GM19467 (cell line): ENCODE data around the gene FOXD2.
A peak's percentile ranks its signal among the peaks of the same experiment; 100 is the strongest.

Source experiments
- ATAC-seq: cut with Tn5 transposase; IDR thresholded peaks from one replicate; pipeline ENCODE4 v1.9.1; 2021; ENCODE audit warnings: mild to moderate bottlenecking, moderate library complexity; ENCODE audit not compliant: unreplicated experiment

The FOXD2 gene

GRCh38 chr1:47416319-47417169, 21.3 kb upstream of the FOXD2 start:
- no peak for ATAC-seq

- ATAC-seq = no peak
Observed at GRCh38 chr1:47417170-47418044, 20.4 kb upstream of the FOXD2 start.

GRCh38 chr1:47418122-47418521, 19.7 kb upstream of the FOXD2 start:
- no peak for ATAC-seq

- no peak for ATAC-seq
Observed at GRCh38 chr1:47418681-47419325, 19.0 kb upstream of the FOXD2 start.

- no peak for ATAC-seq
Observed at GRCh38 chr1:47420547-47420946, 17.3 kb upstream of the FOXD2 start.

GRCh38 chr1:47423872-47424271, 14.0 kb upstream of the FOXD2 start:
- ATAC-seq = no peak

GRCh38 chr1:47424336-47424982, 13.4 kb upstream of the FOXD2 start:
- no peak for ATAC-seq

- ATAC-seq = no peak
Observed at GRCh38 chr1:47431534-47431933, 6.3 kb upstream of the FOXD2 start.

- no peak for ATAC-seq
Observed at GRCh38 chr1:47432071-47433036, 5.5 kb upstream of the FOXD2 start.

- ATAC-seq = no peak
Observed at GRCh38 chr1:47433037-47433421, 4.8 kb upstream of the FOXD2 start.

- ATAC-seq = no peak
Observed at GRCh38 chr1:47433477-47434050, 4.3 kb upstream of the FOXD2 start.

GRCh38 chr1:47434051-47434842, 3.6 kb upstream of the FOXD2 start:
- ATAC-seq = no peak

GRCh38 chr1:47435506-47436303, 2.1 kb upstream of the FOXD2 start:
- no peak for ATAC-seq

GRCh38 chr1:47436304-47436978, 1.4 kb upstream of the FOXD2 start:
- peak; percentile 50 for ATAC-seq

- ATAC-seq = peak; percentile 9
Observed at GRCh38 chr1:47436979-47437446, 831 bp upstream of the FOXD2 start.

GRCh38 chr1:47438165-47439016, 547 bp downstream of the FOXD2 start:
- ATAC-seq = no peak
